HUES6 (cell line): ENCODE measurements around the gene OR2T1.
"Not testable (repeated sequence)": the region's sequence is repeated elsewhere in the genome, so short reads cannot be mapped to it uniquely, and the experiment has no call there.

Source experiments
- H3K27ac ChIP-seq: 2 replicates; pipeline ENCODE4 v1.7.0; 2013; ENCODE audit warnings: low read depth, mild to moderate bottlenecking, low read length, inconsistent platforms
- H3K27me3 ChIP-seq: 2 replicates; pipeline ENCODE4 v1.6.1; 2013; ENCODE audit warnings: low read length; ENCODE audit not compliant: control insufficient read depth, insufficient read depth
- H3K36me3 ChIP-seq: 2 replicates; pipeline ENCODE4 v1.6.1; 2013; ENCODE audit warnings: low read length; ENCODE audit not compliant: control insufficient read depth, insufficient read depth
- H3K4me1 ChIP-seq: 2 replicates; pipeline ENCODE4 v1.6.1; 2013; ENCODE audit warnings: low read length; ENCODE audit not compliant: control insufficient read depth, insufficient read depth
- H3K4me3 ChIP-seq: 2 replicates; pipeline ENCODE4 v1.5.1; 2013; ENCODE audit warnings: low read depth, low read length
- H3K9ac ChIP-seq: one replicate; pipeline ENCODE4 v1.6.1; 2013; ENCODE audit warnings: mild to moderate bottlenecking, low read length
- H3K9me3 ChIP-seq: 2 replicates; pipeline ENCODE4 v1.6.1; 2013; ENCODE audit warnings: low read depth, low read length; ENCODE audit not compliant: control insufficient read depth, insufficient read depth

Gene OR2T1

DNA sequence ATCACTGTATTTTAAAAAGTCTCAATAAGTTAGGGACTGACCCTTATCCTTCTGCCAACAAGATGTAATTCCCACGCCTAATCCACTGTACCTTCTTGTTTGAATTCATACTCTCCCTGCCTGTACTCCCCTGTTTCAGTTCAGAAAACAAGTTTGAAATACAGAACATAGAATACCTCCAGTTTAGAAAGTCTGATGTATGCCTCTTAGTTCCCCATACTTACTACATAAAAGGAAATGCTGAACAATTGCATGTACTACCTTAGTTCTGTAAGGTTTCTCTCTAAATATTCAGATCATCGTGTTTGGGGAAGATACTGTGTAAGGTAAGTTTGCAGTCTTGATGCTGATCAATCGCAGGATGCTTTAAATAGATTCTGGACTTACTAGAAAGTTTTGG lies 33.5 kb downstream of the OR2T1 start:
- H3K4me3 ChIP-seq, H3K4me1 ChIP-seq, H3K27ac ChIP-seq, H3K9me3 ChIP-seq, H3K9ac ChIP-seq, H3K27me3 ChIP-seq, H3K36me3 ChIP-seq: not testable (repeated sequence)

GRCh38 chr1:248438668-248439067 lies 35.8 kb downstream of the OR2T1 start:
- H3K9ac ChIP-seq, H3K4me1 ChIP-seq, H3K36me3 ChIP-seq: not testable (repeated sequence)

DNA sequence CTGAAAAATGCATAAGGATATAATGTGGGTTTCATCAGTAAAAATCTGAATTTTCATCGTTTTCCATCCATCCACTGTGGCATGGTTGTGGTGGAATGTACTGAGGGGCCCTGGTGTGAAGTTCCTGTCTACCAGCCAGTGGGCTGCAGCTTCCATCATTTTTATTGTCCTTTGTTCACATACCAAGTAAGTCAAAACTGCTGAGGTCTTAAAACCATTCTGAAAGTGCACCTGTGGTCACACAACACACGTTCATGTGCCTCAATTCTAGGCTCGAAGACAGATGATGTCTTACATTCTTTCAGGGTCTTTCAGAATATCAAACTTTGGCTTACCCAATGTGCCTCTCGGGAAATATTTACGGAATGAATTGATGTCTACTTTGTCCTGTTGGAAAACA lies 36.4 kb downstream of the OR2T1 start:
- not testable (repeated sequence) for H3K9ac ChIP-seq, H3K27me3 ChIP-seq, H3K27ac ChIP-seq, H3K36me3 ChIP-seq, H3K4me3 ChIP-seq, H3K9me3 ChIP-seq, H3K4me1 ChIP-seq

More at GRCh38 chr1:248438668-248439067, 35.8 kb downstream of the OR2T1 start:
- not testable (repeated sequence) for H3K9me3 ChIP-seq, H3K27me3 ChIP-seq, H3K4me3 ChIP-seq, H3K27ac ChIP-seq

GRCh38 chr1:248442500-248443277 lies 39.8 kb downstream of the OR2T1 start:
- not testable (repeated sequence) for H3K36me3 ChIP-seq, H3K9me3 ChIP-seq, H3K27ac ChIP-seq, H3K27me3 ChIP-seq, H3K4me3 ChIP-seq, H3K9ac ChIP-seq, H3K4me1 ChIP-seq

DNA sequence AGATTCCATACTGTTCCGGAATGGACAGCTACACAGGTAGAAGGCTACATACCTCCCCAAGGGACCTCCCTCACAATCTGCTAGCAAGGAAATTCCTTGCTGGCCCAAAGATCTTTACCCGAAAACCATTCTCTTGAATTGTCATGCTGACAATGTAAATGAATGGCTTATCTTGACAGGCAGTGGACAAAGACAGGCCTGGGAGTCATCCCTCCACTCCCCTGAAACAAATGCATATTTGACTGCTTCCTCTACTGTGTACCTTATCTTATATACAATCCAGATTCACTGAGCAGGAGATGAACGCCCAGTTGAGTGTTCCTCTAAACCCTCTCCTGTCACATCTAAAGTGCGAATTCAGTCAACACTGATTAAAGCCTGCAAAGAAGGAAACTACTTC lies 41.8 kb downstream of the OR2T1 start:
- not testable (repeated sequence) for H3K27me3 ChIP-seq, H3K4me1 ChIP-seq, H3K36me3 ChIP-seq, H3K4me3 ChIP-seq, H3K27ac ChIP-seq, H3K9me3 ChIP-seq, H3K9ac ChIP-seq

- not testable (repeated sequence) for H3K4me3 ChIP-seq, H3K9ac ChIP-seq, H3K27me3 ChIP-seq
These were observed 42.6 kb downstream of the OR2T1 start, which contains the start of gene OR2T2 for GRCh38 chr1:248445399-248445798. TSS of gene OR2T2 (plus strand) at chr1:248445637. CDS start at chr1:248452798, 7,161 bp downstream.

GRCh38 chr1:248448409-248449074 lies 45.7 kb downstream of the OR2T1 start:
- not testable (repeated sequence) for H3K9me3 ChIP-seq, H3K4me3 ChIP-seq, H3K9ac ChIP-seq

More at GRCh38 chr1:248445399-248445798, 42.6 kb downstream of the OR2T1 start, which contains the start of gene OR2T2:
- H3K36me3 ChIP-seq, H3K9me3 ChIP-seq, H3K4me1 ChIP-seq, H3K27ac ChIP-seq: not testable (repeated sequence)

DNA sequence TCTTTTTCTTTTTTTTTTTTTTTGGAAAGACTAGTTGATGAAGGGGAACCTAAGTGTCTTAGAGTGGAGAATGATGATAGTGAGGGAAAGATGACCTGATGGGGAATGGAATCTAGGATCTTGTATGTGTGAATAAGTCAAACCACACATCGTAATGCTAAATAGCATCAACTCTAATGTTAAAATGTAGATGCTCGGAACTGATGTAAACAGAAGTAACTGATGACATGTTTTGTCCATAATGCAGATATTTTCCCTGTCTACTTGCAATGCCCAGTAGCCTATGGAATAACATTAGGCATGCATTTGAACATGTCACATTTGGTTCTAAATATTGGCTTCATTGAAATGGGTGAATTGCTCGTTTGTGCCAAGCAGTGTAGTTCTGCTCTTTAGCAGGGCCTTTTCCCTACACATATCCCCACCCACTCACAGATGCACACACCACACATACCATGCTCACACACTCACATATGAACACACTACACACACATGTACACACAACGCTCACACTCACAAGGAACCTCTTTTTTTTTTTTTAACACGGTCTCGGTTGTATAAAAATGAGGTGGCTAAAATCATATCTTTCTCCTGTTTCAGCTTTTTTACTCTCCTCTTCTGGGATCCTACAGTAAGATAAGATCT lies 47.1 kb downstream of the OR2T1 start:
- H3K27me3 ChIP-seq, H3K9me3 ChIP-seq, H3K4me3 ChIP-seq, H3K36me3 ChIP-seq, H3K27ac ChIP-seq, H3K4me1 ChIP-seq, H3K9ac ChIP-seq: not testable (repeated sequence)

More at GRCh38 chr1:248448409-248449074, 45.7 kb downstream of the OR2T1 start:
- H3K4me1 ChIP-seq, H3K27ac ChIP-seq, H3K27me3 ChIP-seq, H3K36me3 ChIP-seq: not testable (repeated sequence)

- H3K27ac ChIP-seq, H3K9ac ChIP-seq, H3K36me3 ChIP-seq, H3K9me3 ChIP-seq, H3K27me3 ChIP-seq, H3K4me3 ChIP-seq, H3K4me1 ChIP-seq: not testable (repeated sequence)
These were observed 47.8 kb downstream of the OR2T1 start for GRCh38 chr1:248450466-248451145.

DNA sequence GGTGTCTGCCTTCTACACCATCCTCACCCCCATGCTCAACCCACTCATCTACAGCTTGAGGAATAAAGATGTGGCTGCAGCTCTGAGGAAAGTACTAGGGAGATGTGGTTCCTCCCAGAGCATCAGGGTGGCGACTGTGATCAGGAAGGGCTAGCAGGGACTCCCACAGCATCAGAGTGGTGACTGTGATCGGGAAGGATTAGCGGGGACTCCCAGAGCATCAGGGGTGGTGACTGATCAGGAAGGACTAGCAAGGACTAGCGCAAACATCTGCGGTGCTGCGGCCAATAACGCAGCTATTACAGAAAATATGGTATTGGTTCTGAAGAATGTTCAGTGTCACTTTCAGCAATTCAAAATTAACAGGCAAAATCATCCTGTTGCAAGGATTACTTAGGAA lies 50.8 kb downstream of the OR2T1 start:
- H3K9me3 ChIP-seq, H3K36me3 ChIP-seq, H3K9ac ChIP-seq, H3K27ac ChIP-seq, H3K4me1 ChIP-seq, H3K27me3 ChIP-seq, H3K4me3 ChIP-seq: not testable (repeated sequence)

DNA sequence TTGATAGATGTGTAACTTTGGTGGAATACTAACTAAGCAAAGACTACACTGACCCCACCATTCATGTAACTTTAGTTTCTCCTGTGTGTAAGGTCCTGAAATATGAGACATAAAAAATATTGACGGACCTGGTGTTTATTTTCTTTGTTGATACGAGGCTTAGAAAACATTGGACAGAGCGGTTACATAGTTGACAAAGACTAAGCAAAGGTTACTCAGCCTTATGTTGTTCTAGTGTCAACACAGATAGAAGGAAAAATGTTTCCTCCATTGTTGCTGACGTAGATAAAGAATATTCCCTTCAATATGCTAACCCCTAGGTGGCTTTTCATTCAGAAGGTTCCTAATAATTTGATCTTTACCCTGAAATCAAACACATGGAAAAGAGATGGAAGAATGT lies 52.2 kb downstream of the OR2T1 start:
- not testable (repeated sequence) for H3K4me3 ChIP-seq, H3K4me1 ChIP-seq, H3K27me3 ChIP-seq, H3K36me3 ChIP-seq, H3K27ac ChIP-seq, H3K9me3 ChIP-seq, H3K9ac ChIP-seq
